Spleen (tissue), 7 donors: ENCODE measurements around the gene ESYT1.
A peak's percentile ranks its signal among the peaks of the same experiment; 100 is the strongest.

Experiments used
- POLR2A ChIP-seq, 3 donors: fragments of 450-650 bp; IDR thresholded peaks; one replicate each; pipeline ENCODE4 v1.5.1; 2017; ENCODE audit warnings: antibody characterized with exemption in 3 of 3, mild to moderate bottlenecking in 1 of 3
- POLR2AphosphoS5 ChIP-seq, 3 donors: sonication (generic); formaldehyde crosslinking; IDR thresholded peaks; one replicate each; pipeline ENCODE4 v1.5.1; 2017; ENCODE audit warnings: antibody characterized with exemption in 3 of 3
- TF ChIP-seq, protein P1 (sequence below), 11 experiments: fragments of 200-600 bp in 7 of 11; fragments of 450-650 bp in 4 of 11; sonication (generic) in 4 of 11; IDR thresholded peaks in 8 of 11; conservative IDR thresholded peaks in 3 of 11; 1 replicate in 7 of 11; 2 replicates in 4 of 11; pipeline versions ENCODE4 v1.4.0 to v1.8.0; 2016 to 2021; ENCODE audit warnings: antibody characterized with exemption in 11 of 11, inconsistent platforms in 4 of 11, mild to moderate bottlenecking in 1 of 11
- donor health status: DM: no; HTN: no; CAD: no; lungs with moderate emphysema.
- donor health status: DM: no; HTN: no; CAD: no.
- donor health status: DM: no; HTN: no; CAD: no.

DNA sequence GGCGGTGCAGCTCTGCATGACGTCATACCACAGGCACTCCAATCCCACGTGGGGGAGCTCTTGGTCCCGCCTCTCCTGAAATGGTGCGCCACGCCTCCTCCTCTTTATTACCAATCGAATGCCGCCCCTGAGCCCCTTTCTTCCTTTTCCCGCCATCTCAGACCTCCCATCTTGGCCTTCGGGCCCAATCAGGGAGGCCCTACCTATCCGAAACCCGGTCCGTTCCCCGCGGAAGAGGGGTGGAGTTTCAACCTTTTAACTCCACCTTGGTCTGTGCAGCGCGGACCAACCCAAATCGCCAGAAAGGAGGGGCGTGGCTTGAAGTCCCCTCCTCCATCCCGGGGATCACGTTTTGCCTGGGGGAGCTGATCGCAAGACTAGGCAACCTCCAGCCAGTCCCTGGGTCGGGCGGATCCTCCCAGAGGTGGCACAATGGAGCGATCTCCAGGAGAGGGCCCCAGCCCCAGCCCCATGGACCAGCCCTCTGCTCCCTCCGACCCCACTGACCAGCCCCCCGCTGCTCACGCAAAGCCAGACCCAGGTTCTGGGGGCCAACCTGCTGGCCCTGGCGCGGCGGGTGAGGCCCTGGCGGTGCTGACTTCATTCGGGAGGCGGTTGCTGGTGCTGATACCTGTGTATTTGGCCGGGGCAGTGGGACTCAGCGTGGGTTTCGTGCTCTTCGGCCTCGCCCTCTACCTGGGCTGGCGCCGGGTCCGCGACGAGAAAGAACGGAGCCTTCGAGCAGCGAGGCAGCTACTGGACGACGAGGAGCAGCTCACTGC, at the start of gene ESYT1:
- TF ChIP-seq, protein P1, sequence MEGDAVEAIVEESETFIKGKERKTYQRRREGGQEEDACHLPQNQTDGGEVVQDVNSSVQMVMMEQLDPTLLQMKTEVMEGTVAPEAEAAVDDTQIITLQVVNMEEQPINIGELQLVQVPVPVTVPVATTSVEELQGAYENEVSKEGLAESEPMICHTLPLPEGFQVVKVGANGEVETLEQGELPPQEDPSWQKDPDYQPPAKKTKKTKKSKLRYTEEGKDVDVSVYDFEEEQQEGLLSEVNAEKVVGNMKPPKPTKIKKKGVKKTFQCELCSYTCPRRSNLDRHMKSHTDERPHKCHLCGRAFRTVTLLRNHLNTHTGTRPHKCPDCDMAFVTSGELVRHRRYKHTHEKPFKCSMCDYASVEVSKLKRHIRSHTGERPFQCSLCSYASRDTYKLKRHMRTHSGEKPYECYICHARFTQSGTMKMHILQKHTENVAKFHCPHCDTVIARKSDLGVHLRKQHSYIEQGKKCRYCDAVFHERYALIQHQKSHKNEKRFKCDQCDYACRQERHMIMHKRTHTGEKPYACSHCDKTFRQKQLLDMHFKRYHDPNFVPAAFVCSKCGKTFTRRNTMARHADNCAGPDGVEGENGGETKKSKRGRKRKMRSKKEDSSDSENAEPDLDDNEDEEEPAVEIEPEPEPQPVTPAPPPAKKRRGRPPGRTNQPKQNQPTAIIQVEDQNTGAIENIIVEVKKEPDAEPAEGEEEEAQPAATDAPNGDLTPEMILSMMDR (IDR thresholded peaks at IDR 0.05 in 8 of 11, conservative IDR thresholded peaks at IDR 0.05 in 3 of 11): peak in 4 of 11 experiments; percentile 6 to 57 (median 32)
- TF ChIP-seq POLR2A (IDR thresholded peaks at IDR 0.05) (peak in 2 of 3 donors; percentile 56 to 95), POLR2AphosphoS5 (IDR thresholded peaks at IDR 0.05) (peak; percentile 91 to 98 (median 97))
